K562 (cell line): ENCODE measurements around the gene MTERF4. TPM values are rescaled to one million over a fixed set of nuclear protein-coding genes. Genes with fewer than 3 reads are reported as not detected.
A peak's percentile ranks its signal among the peaks of the same experiment; 100 is the strongest.

Experiments used
- ETV5 ChIP-seq: sonication (generic); formaldehyde crosslinking; IDR thresholded peaks from 2 replicates; pipeline ENCODE4 v1.4.0; 2020; ENCODE audit warnings: low read depth, mild to moderate bottlenecking, missing genetic modification reagents
- HOMEZ ChIP-seq: fragments of 250-450 bp; sonication (Bioruptor Pico); IDR thresholded peaks from 2 replicates; pipeline ENCODE4 v1.4.0; 2020; ENCODE audit warnings: mild to moderate bottlenecking, moderate library complexity
- JUND ChIP-seq, 2 experiments: IDR thresholded peaks; 2 replicates in 1 of 2; 3 replicates in 1 of 2; pipeline ENCODE4 v1.6.1; 2011; ENCODE audit warnings: borderline replicate concordance in 2 of 2, low read depth in 2 of 2, low read length in 2 of 2, improper control_type of control experiment in 1 of 2, missing biosample characterization in 1 of 2, missing genetic modification characterization in 1 of 2, missing genetic modification reagents in 1 of 2
- MIER1 ChIP-seq: fragments of 450-650 bp; IDR thresholded peaks from 2 replicates; pipeline ENCODE4 v1.6.1; 2016; ENCODE audit warnings: antibody characterized with exemption, mild to moderate bottlenecking, low read depth
- NR1H2 ChIP-seq: sonication (generic); formaldehyde crosslinking; IDR thresholded peaks from 2 replicates; pipeline ENCODE4 v1.4.0; 2020; ENCODE audit warnings: mild to moderate bottlenecking, missing genetic modification reagents
- SMAD2 ChIP-seq: fragments of 150-350 bp; IDR thresholded peaks from 2 replicates; pipeline ENCODE4 v1.6.1; 2014; ENCODE audit warnings: low read depth, mild to moderate bottlenecking, low read length
- SMARCA5 ChIP-seq: fragments of 450-650 bp; IDR thresholded peaks from 2 replicates; pipeline ENCODE4 v1.6.1; 2016
- TEAD1 ChIP-seq, 2 experiments: fragments of 450-650 bp in 1 of 2; sonication (generic) in 1 of 2; formaldehyde crosslinking; IDR thresholded peaks; 2 replicates each; pipeline versions ENCODE4 v1.4.0 to v1.8.0; 2020 to 2022; ENCODE audit warnings: mild to moderate bottlenecking in 2 of 2, missing genetic modification reagents in 1 of 2
- ZKSCAN1 ChIP-seq: fragments of 150-350 bp; IDR thresholded peaks from 2 replicates; pipeline ENCODE4 v1.6.1; 2016; ENCODE audit warnings: low read depth, low read length
- ZNF551 ChIP-seq: fragments of 250-450 bp; sonication (Bioruptor Pico); IDR thresholded peaks from 2 replicates; pipeline ENCODE4 v1.5.0; 2021; ENCODE audit warnings: mild to moderate bottlenecking, moderate library complexity
- ZNF57 ChIP-seq: fragments of 450-650 bp; formaldehyde crosslinking; IDR thresholded peaks from 2 replicates; pipeline ENCODE4 v1.4.0; 2020; ENCODE audit warnings: mild to moderate bottlenecking, moderate library complexity
- ZNF584 ChIP-seq: fragments of 200-800 bp; sonication (Bioruptor generic); IDR thresholded peaks from 2 replicates; pipeline ENCODE4 v1.6.1; 2016; ENCODE audit warnings: low read depth, mild to moderate bottlenecking, missing genetic modification characterization, missing compliant biosample characterization
- polyA plus RNA-seq, 8 experiments: library from polyadenylated mRNA; depleted of rRNA in 4 of 8; stranded (reverse) in 5 of 8; unstranded in 3 of 8; fragments of >200 nt; fragmentation: Nextera tagmentation in 2 of 8; fragmentation: Illumina TruSeq in 1 of 8; extraction: Ambion mirVana in 2 of 8; extraction: Trizol in 1 of 8; gene quantifications; 2 replicates each; pipeline versions ENCODE4 v1.2.1 to v1.2.3, GENCODE V29; 2011 to 2014; ENCODE audit warnings: inconsistent platforms in 1 of 8, missing spikeins in 1 of 8
- total RNA-seq, 7 experiments: library from RNA; depleted of rRNA in 6 of 7; stranded (reverse); fragments of >200 nt in 6 of 7; fragmentation: Illumina TruSeq in 2 of 7; extraction: Trizol in 2 of 7; gene quantifications; 2 replicates each; pipeline versions ENCODE4 v1.2.1 to v1.2.3, GENCODE V29; 2011 to 2021; ENCODE audit warnings: low replicate concordance in 1 of 7
- TF ChIP-seq, protein P1 (sequence below): sonication (generic); formaldehyde crosslinking; IDR thresholded peaks from 2 replicates; pipeline ENCODE4 v1.8.0; 2023; ENCODE audit warnings: mild to moderate bottlenecking, missing genetic modification reagents
- TF ChIP-seq, protein P2 (sequence below): fragments of 450-650 bp; IDR thresholded peaks from 2 replicates; pipeline ENCODE4 v1.6.1; 2016
- TF ChIP-seq, protein P3 (sequence below): fragments of 450-650 bp; conservative IDR thresholded peaks from 2 replicates; pipeline ENCODE4 v1.6.1; 2016; ENCODE audit warnings: missing genetic modification characterization, low read depth, mild to moderate bottlenecking, control low read depth, missing compliant biosample characterization
- TF ChIP-seq, protein P4 (sequence below): fragments of 450-650 bp; IDR thresholded peaks from 2 replicates; pipeline ENCODE4 v1.7.0; 2016; ENCODE audit warnings: borderline replicate concordance

Gene MTERF4
- total and polyA plus RNA-seq, 9 of the 15 experiments (the other 6 are each of a cell fraction or from before 2014, with no cell fraction given): 15.3 to 29.6 (median 21.2) TPM

DNA sequence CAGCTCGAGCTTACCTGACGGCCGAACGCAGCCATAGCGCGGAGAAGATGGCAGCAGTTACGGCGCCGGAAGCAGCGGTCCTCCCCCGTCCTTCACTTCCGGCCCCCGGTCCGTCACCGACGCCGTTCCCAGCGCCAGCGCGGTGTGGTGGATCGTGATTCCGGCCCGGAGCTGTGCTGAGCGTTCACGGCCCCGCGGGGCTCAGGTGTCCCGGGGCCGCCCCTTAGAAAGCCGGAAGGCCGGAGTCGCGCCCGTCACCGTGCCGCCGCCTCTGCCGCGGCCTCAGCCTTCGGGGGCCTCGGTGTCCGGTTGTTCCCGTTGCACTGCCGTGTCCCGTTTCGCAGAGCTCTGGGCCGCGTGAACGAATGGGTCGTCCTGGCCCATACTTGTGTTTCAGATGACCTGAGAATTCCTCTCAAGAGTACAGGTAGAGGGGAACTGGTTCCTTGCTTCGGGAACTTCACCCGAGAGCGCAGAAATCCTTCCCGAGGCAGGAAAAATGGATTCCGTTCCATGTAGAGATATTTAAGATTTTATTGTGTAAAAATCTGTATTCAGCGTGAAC is at the start of gene MTERF4 (continued):
- TF ChIP-seq, protein P1, sequence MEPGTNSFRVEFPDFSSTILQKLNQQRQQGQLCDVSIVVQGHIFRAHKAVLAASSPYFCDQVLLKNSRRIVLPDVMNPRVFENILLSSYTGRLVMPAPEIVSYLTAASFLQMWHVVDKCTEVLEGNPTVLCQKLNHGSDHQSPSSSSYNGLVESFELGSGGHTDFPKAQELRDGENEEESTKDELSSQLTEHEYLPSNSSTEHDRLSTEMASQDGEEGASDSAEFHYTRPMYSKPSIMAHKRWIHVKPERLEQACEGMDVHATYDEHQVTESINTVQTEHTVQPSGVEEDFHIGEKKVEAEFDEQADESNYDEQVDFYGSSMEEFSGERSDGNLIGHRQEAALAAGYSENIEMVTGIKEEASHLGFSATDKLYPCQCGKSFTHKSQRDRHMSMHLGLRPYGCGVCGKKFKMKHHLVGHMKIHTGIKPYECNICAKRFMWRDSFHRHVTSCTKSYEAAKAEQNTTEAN (CRISPR knock-in tag): no peak
- no peak for TF ChIP-seq MIER1
- TF ChIP-seq SMAD2: no peak
- TF ChIP-seq, protein P2, sequence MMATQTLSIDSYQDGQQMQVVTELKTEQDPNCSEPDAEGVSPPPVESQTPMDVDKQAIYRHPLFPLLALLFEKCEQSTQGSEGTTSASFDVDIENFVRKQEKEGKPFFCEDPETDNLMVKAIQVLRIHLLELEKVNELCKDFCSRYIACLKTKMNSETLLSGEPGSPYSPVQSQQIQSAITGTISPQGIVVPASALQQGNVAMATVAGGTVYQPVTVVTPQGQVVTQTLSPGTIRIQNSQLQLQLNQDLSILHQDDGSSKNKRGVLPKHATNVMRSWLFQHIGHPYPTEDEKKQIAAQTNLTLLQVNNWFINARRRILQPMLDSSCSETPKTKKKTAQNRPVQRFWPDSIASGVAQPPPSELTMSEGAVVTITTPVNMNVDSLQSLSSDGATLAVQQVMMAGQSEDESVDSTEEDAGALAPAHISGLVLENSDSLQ: peak; percentile 75
- TF ChIP-seq ZNF551 (CRISPR knock-in tag): no peak
- TF ChIP-seq ETV5: peak; percentile 93
- TF ChIP-seq TEAD1 (CRISPR knock-in tag; IDR thresholded peaks at IDR 0.05): no peak
- no peak for TF ChIP-seq ZNF57 (CRISPR knock-in tag)
- TF ChIP-seq, protein P3, sequence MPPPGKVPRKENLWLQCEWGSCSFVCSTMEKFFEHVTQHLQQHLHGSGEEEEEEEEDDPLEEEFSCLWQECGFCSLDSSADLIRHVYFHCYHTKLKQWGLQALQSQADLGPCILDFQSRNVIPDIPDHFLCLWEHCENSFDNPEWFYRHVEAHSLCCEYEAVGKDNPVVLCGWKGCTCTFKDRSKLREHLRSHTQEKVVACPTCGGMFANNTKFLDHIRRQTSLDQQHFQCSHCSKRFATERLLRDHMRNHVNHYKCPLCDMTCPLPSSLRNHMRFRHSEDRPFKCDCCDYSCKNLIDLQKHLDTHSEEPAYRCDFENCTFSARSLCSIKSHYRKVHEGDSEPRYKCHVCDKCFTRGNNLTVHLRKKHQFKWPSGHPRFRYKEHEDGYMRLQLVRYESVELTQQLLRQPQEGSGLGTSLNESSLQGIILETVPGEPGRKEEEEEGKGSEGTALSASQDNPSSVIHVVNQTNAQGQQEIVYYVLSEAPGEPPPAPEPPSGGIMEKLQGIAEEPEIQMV: no peak
- no peak for TF ChIP-seq ZNF584
- TF ChIP-seq JUND (IDR thresholded peaks at IDR 0.05; ENCODE audit: borderline replicate concordance, low read depth, low read length): peak; percentile 42; the same call in 1 of the 2 replicates
- no peak; the same call in 2 of the 3 replicates for TF ChIP-seq JUND (tag; IDR thresholded peaks at IDR 0.05; ENCODE audit: borderline replicate concordance, low read depth, low read length)
- no peak for TF ChIP-seq SMARCA5
- TF ChIP-seq, protein P4, sequence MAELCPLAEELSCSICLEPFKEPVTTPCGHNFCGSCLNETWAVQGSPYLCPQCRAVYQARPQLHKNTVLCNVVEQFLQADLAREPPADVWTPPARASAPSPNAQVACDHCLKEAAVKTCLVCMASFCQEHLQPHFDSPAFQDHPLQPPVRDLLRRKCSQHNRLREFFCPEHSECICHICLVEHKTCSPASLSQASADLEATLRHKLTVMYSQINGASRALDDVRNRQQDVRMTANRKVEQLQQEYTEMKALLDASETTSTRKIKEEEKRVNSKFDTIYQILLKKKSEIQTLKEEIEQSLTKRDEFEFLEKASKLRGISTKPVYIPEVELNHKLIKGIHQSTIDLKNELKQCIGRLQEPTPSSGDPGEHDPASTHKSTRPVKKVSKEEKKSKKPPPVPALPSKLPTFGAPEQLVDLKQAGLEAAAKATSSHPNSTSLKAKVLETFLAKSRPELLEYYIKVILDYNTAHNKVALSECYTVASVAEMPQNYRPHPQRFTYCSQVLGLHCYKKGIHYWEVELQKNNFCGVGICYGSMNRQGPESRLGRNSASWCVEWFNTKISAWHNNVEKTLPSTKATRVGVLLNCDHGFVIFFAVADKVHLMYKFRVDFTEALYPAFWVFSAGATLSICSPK: no peak
- TF ChIP-seq NR1H2 (CRISPR knock-in tag): no peak
- TF ChIP-seq HOMEZ (CRISPR knock-in tag): no peak
- peak; percentile 65; the same call in 1 of the 2 replicates for TF ChIP-seq ZKSCAN1
